Pons (tissue), 1 donor: Measurements from ENCODE around the gene SNRPA1.
A peak's percentile ranks its signal among the peaks of the same experiment; 100 is the strongest.

ENCODE experiments used
- DNase-seq: peaks from one replicate; pipeline ENCODE4 v3.0.0-alpha.2; 2016; ENCODE audit warnings: low spot score

SNRPA1 gene

GRCh38 chr15:101242160-101242998, 52.7 kb downstream of the SNRPA1 start:
- peak; percentile 62 for DNase-seq

- DNase-seq: no peak
Observed at GRCh38 chr15:101240358-101240757, 54.7 kb downstream of the SNRPA1 start.

GRCh38 chr15:101239724-101240136, 55.3 kb downstream of the SNRPA1 start:
- no peak for DNase-seq

DNA sequence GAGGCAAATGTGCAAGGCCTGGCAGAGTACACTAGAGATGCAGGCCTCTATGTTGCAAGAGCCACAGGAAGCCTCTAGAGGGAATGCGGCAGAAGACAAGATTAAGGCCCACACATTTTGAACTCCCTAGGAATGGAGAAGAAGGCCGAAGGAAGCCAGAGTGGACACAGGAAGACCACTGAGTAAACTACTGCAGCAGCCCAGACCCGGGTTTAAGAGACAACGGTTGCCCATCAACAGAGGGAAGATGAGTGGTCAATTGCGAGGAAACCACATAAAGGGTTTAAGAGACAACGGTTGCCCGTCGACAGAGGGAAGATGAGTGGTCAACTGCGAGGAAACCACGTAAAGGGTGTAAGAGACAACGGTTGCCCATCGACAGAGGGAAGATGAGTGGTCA, 57.8 kb downstream of the SNRPA1 start:
- DNase-seq: no peak

- DNase-seq: no peak
Observed at GRCh38 chr15:101233651-101234280, 61.3 kb downstream of the SNRPA1 start.

GRCh38 chr15:101232677-101233076, 62.4 kb downstream of the SNRPA1 start:
- no peak for DNase-seq
